Left ventricle myocardium inferior (tissue), 1 donor: Measurements from ENCODE around the gene ATF6B. TPM values are rescaled to one million over a fixed set of nuclear protein-coding genes. Genes with fewer than 3 reads are reported as not detected.
A peak's percentile ranks its signal among the peaks of the same experiment; 100 is the strongest.

Experiments used
- DNase-seq: peaks from one replicate; pipeline ENCODE4 v3.0.0-alpha.2; 2020
- H3K27ac ChIP-seq: fragments of 200-600 bp; replicated peaks from 2 replicates; pipeline ENCODE4 v1.8.0; 2021
- H3K27me3 ChIP-seq: fragments of 200-600 bp; 2 replicates; pipeline ENCODE4 v1.8.0; 2021; ENCODE audit warnings: low read depth
- H3K36me3 ChIP-seq: fragments of 200-600 bp; 2 replicates; pipeline ENCODE4 v1.8.0; 2021
- H3K4me1 ChIP-seq: fragments of 200-600 bp; 2 replicates; pipeline ENCODE4 v1.8.0; 2021
- H3K4me3 ChIP-seq: fragments of 200-600 bp; 2 replicates; pipeline ENCODE4 v1.8.0; 2021; ENCODE audit warnings: mild to moderate bottlenecking, moderate library complexity
- H3K9me3 ChIP-seq: fragments of 200-600 bp; replicated peaks from 2 replicates; pipeline ENCODE4 v1.8.0; 2021
- intact Hi-C: fragments of 100-400 bp; cut with micrococcal nuclease; formaldehyde crosslinking; loops from one replicate; pipeline ENCODE4 v1.11.0; 2022
- total RNA-seq: library from RNA; stranded (reverse); fragmentation: NEBNext Ultra II Directional; extraction: Animal tissue kit (Norgen Biotek cat#: 25700); gene quantifications from one replicate; pipeline ENCODE4 v1.2.1, GENCODE V29; 2021
- TF ChIP-seq, protein P1 (sequence below): fragments of 200-600 bp; IDR thresholded peaks from 2 replicates; pipeline ENCODE4 v1.8.0; 2021; ENCODE audit warnings: antibody characterized with exemption, mild to moderate bottlenecking, borderline replicate concordance
- donor health status: DM: no; HTN: yes; CAD: no; lungs with severe emphysema.

The ATF6B gene
- total RNA-seq, 1 donor from 2014 or later, result 29.1 TPM

- intact Hi-C loops, result no loop called here
- no peak overlapping the region for H3K27ac ChIP-seq
- peaks cover 78% of the 10 kb centered on the region for H3K36me3 ChIP-seq
- no peaks in the 10 kb centered on the region for H3K9me3 ChIP-seq
- no peaks in the 10 kb centered on the region for H3K27me3 ChIP-seq
- TF ChIP-seq, protein P1, sequence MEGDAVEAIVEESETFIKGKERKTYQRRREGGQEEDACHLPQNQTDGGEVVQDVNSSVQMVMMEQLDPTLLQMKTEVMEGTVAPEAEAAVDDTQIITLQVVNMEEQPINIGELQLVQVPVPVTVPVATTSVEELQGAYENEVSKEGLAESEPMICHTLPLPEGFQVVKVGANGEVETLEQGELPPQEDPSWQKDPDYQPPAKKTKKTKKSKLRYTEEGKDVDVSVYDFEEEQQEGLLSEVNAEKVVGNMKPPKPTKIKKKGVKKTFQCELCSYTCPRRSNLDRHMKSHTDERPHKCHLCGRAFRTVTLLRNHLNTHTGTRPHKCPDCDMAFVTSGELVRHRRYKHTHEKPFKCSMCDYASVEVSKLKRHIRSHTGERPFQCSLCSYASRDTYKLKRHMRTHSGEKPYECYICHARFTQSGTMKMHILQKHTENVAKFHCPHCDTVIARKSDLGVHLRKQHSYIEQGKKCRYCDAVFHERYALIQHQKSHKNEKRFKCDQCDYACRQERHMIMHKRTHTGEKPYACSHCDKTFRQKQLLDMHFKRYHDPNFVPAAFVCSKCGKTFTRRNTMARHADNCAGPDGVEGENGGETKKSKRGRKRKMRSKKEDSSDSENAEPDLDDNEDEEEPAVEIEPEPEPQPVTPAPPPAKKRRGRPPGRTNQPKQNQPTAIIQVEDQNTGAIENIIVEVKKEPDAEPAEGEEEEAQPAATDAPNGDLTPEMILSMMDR, result no peak
- H3K4me1 ChIP-seq, result peaks cover 42% of the 10 kb centered on the region
- H3K4me3 ChIP-seq, result no peak overlapping the region
- DNase-seq, result no peak
Observed at GRCh38 chr6:32123681-32124080, 4.4 kb downstream of the ATF6B start.

- intact Hi-C loops, result no loop called here
- Histone ChIP-seq H3K27me3 (no peaks in the 10 kb centered on the region), H3K4me1 (peaks cover 21% of the 10 kb centered on the region), H3K4me3 (no peak overlapping the region), H3K27ac (no peak overlapping the region), H3K9me3 (no peaks in the 10 kb centered on the region), H3K36me3 (peaks cover 98% of the 10 kb centered on the region)
- DNase-seq, result no peak
- TF ChIP-seq, protein P1, result no peak
Observed at GRCh38 chr6:32120573-32121059, 7.4 kb downstream of the ATF6B start.

DNA sequence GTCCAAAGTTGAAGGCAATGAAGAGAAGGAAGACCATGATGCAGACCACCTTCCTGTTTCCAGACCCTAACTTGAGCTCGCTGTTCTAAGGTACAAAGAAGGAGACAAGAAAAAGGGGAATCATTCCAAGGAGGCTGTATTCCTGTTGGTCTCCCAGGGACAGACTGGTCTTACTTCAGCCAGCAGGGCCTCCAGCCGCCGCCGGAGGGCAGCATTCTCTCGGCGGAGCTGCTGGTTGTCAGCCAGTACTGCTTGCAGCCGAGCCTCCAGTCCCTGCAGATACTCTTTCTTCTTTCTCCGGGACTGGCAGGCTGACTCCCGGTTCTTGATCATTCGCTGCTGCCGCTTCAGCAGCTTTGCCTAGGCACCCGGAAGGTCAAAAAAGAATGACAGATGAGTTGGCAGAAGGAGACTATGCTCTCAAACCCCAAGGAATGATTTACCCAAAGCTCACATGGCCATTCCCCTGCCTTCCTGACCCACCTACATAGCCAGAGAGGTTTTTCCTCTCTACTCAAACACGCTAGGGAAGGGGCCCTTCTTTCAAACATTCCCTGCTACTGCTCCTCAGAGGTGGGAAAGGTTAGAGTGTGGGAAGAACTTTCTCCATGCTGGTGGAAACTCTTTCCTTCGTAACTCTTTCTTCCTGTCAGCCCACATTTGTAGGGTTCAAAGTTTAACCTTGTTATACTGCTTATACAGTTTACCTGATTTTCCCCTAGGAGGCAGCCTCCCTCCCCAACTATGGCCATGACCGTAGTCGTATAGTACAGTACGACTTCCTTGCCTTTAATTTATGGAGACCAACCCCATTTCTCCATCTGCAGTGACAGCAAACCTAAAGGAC lies 9.0 kb downstream of the ATF6B start:
- peak overlapping the region; percentile 60 for H3K27ac ChIP-seq

GRCh38 chr6:32117461-32117860 lies 10.6 kb downstream of the ATF6B start:
- Histone ChIP-seq H3K27me3 (no peaks in the 10 kb centered on the region), H3K4me1 (peaks cover 48% of the 10 kb centered on the region), H3K4me3 (no peak overlapping the region), H3K36me3 (peaks cover 70% of the 10 kb centered on the region), H3K27ac (no peak overlapping the region), H3K9me3 (no peaks in the 10 kb centered on the region)
- TF ChIP-seq, protein P1, result no peak
- DNase-seq, result no peak
- intact Hi-C loops, result no loop called here

More for the DNA sequence above, 9.0 kb downstream of the ATF6B start:
- intact Hi-C loops, result no loop called here
- Histone ChIP-seq H3K9me3 (no peaks in the 10 kb centered on the region), H3K4me3 (no peak overlapping the region), H3K36me3 (peaks cover 85% of the 10 kb centered on the region), H3K27me3 (no peaks in the 10 kb centered on the region), H3K4me1 (peaks cover 33% of the 10 kb centered on the region)
- TF ChIP-seq, protein P1, result peak; percentile 97
- DNase-seq, result peak; percentile 88

DNA sequence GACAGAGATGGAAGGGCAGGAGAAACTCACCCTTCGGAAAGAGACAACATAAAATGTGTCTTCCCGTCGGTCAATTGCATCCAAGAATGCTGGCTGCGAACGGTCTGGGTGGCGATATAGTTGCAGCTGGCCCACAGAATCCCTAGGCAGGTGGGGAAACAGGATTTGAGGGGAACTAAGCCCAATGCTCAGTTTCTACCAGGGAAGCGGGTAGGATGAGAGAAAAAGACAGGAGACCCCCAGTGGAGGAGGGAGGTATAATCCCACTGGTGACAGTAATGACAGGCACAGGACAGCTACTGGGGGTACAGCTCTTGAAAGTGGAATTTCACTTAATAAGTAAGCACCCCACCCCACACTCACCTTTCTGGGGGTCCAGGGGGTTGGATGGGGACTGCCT lies 11.4 kb downstream of the ATF6B start:
- H3K4me1 ChIP-seq, result peaks cover 56% of the 10 kb centered on the region
- H3K27ac ChIP-seq, result no peak overlapping the region
- H3K9me3 ChIP-seq, result no peaks in the 10 kb centered on the region
- TF ChIP-seq, protein P1, result peak; percentile 53
- DNase-seq, result no peak
- intact Hi-C loops, result no loop called here
- no peaks in the 10 kb centered on the region for H3K27me3 ChIP-seq
- no peak overlapping the region for H3K4me3 ChIP-seq
- H3K36me3 ChIP-seq, result peaks cover 62% of the 10 kb centered on the region
